Stimulated activated CD4-positive, alpha-beta T cell treated with anti-CD3 and anti-CD28 coated beads, Interleukin-2, amount 100 ng/mL, for 24 hours (primary cell): ENCODE results near the gene TPSAB1.

Experiments
- DNase-seq, 2 donors: peaks; one replicate each; pipeline ENCODE4 v3.0.0-alpha.2; 2020

The TPSAB1 gene

GRCh38 chr16:1211451-1212268, 28.8 kb upstream of the TPSAB1 start:
- DNase-seq, result no peak

GRCh38 chr16:1212616-1213194, 27.8 kb upstream of the TPSAB1 start:
- DNase-seq, result no peak

GRCh38 chr16:1213231-1213630, 27.3 kb upstream of the TPSAB1 start:
- DNase-seq, result no peak

GRCh38 chr16:1213796-1214372, 26.6 kb upstream of the TPSAB1 start:
- no peak for DNase-seq

GRCh38 chr16:1214719-1215118, 25.8 kb upstream of the TPSAB1 start:
- DNase-seq, result no peak

GRCh38 chr16:1215574-1216295, 24.8 kb upstream of the TPSAB1 start:
- no peak for DNase-seq

- DNase-seq, result no peak
These were observed 24.2 kb upstream of the TPSAB1 start for GRCh38 chr16:1216296-1216619.

- DNase-seq, result no peak
These were observed 23.7 kb upstream of the TPSAB1 start for GRCh38 chr16:1216681-1217400.

GRCh38 chr16:1217526-1217925, 23.0 kb upstream of the TPSAB1 start:
- DNase-seq, result no peak

- DNase-seq, result no peak
These were observed 22.2 kb upstream of the TPSAB1 start for GRCh38 chr16:1218061-1218929.

- no peak for DNase-seq
These were observed 21.4 kb upstream of the TPSAB1 start for GRCh38 chr16:1218930-1219611.

- DNase-seq, result no peak
These were observed 20.3 kb upstream of the TPSAB1 start for GRCh38 chr16:1220098-1220728.

GRCh38 chr16:1220841-1221627, 19.5 kb upstream of the TPSAB1 start:
- no peak for DNase-seq

GRCh38 chr16:1221628-1222552, 18.6 kb upstream of the TPSAB1 start:
- DNase-seq, result no peak

GRCh38 chr16:1222553-1223354, 17.8 kb upstream of the TPSAB1 start:
- DNase-seq, result no peak

GRCh38 chr16:1223355-1224214, 16.9 kb upstream of the TPSAB1 start:
- no peak for DNase-seq

- no peak for DNase-seq
These were observed 15.9 kb upstream of the TPSAB1 start for GRCh38 chr16:1224558-1224957.
